Measurements from ENCODE around the gene UBXN11. TPM values are rescaled to one million over a fixed set of nuclear protein-coding genes. Genes with fewer than 3 reads are reported as not detected.

Gene UBXN11
- total and polyA plus RNA-seq, 2 donors (not counting 1 experiment from before 2014, with no cell fraction given), result 68.0 to 81.4 TPM

DNA sequence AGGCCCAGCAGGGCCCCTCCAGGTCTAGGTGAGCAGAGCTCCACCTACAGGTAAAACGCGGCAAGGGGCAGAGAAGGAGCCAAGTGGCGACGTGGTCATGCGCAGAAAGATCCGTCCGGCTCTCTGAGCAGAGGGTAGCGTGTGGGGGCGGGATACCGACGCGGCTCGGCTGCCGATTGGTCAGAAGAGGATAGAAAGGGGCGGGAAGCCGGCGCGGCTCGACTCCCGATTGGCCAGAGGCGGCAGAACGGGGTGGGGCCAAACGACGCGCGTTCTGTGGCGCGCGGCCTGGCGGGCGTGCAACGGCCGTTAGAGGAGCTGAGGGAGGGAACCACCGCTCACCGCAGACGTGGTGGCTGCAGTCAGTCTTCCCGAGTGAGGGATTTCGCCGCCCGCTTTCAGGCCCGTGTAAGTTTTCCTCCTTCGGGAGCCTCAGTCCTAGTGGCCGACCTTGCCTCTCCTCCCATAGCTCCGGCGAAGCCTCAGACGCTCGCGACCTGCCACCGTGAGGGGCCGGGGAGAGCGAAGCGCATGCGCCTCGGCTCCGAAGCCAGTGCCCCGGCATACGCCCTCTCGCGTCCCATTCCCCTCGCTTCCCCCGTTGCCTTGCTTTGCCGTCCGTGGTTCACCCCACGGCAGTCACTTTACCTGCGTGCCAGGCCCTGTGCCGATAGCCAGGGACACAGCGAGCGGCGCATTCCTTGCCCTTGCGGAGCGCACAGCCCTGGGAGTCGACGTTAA is 72.4 kb downstream of the UBXN11 start, which contains the start of gene CEP85:
Gene CEP85, plus strand, starts transcription at position 298 of the 741 bp plus-strand sequence. CDS start 5,584 bp downstream, outside the sequence.
- WGBS (ENCODE audit: insufficient coverage), result under 1% methylated on average over 73 of the region's 73 CpGs
- Histone ChIP-seq H3K9ac (ENCODE audit: low read length) (peak within 1 kb of the TSS; percentile 84), H3K4me2 (replicated peaks; ENCODE audit: low read depth, low read length, poor library complexity, severe bottlenecking) (peak within 1 kb of the TSS; percentile 94), H3K36me3 (replicated peaks in 1 of 2; ENCODE audit: control extremely low read depth in 1 of 2, control insufficient read depth in 1 of 2, extremely low read depth in 1 of 2, insufficient read depth in 2 of 2, low read length in 1 of 2) (no peaks in the 10 kb centered on the region), H3K27ac (ENCODE audit: low read length in 2 of 2) (peak within 1 kb of the TSS; percentile 59 to 86), H2AFZ (ENCODE audit: insufficient read depth, low read depth, low read length, poor library complexity, severe bottlenecking) (peak within 1 kb of the TSS; percentile 99), H3K4me1 (ENCODE audit: control insufficient read depth in 2 of 2, insufficient read depth in 2 of 2, low read length in 2 of 2) (peaks cover 11 to 16% of the 10 kb centered on the region in 2 donors), H3K4me3 (ENCODE audit: control extremely low read depth in 1 of 5, extremely low read depth in 1 of 5, insufficient read depth in 1 of 5, low read depth in 2 of 5, low read length in 4 of 5) (peak within 1 kb of the TSS; percentile 62 to 93 (median 81)), H3K9me3 (ENCODE audit: control extremely low read depth in 1 of 3, control insufficient read depth in 2 of 3, insufficient read depth in 1 of 3, low read length in 2 of 3) (no peaks in the 10 kb centered on the region), H3K79me2 (ENCODE audit: control insufficient read depth, insufficient read depth, low read length) (peaks cover 31% of the 10 kb centered on the region), H4K20me1 (ENCODE audit: control insufficient read depth, insufficient read depth, low read length, poor library complexity, severe bottlenecking) (no peaks in the 10 kb centered on the region), H3K27me3 (replicated peaks in 1 of 4; ENCODE audit: control extremely low read depth in 1 of 4, control insufficient read depth in 3 of 4, insufficient read depth in 4 of 4, low read length in 3 of 4) (no peaks in the 10 kb centered on the region)
- CTCF ChIA-PET, result interaction anchor here (0.6 to 5.8 kb wide), 41 partner anchors 9 to 203 kb away, joined by 3 to 43 read pairs (median 4); partner anchors contain the start of genes CD52, DHDDS, SH3BGRL3 and ZNF593
- POLR2A ChIA-PET, result interaction anchor here (0.6 to 2.9 kb wide), 7 partner anchors 45 to 237 kb away, joined by 3 to 17 read pairs (median 4); partner anchors contain the start of genes CD52 and ZNF593
- Mint-ChIP-seq H3K27me3 (no peaks in the 10 kb centered on the region), H3K9me3 (ENCODE audit: insufficient read depth) (no peaks in the 10 kb centered on the region), H3K27ac (peak within 1 kb of the TSS; percentile 95), H3K4me1 (peaks cover 27% of the 10 kb centered on the region), H3K4me3 (peak within 1 kb of the TSS; percentile 97)
- TF ChIP-seq EZH2 (IDR thresholded peaks at IDR 0.05; ENCODE audit: borderline replicate concordance, insufficient read depth, low read depth, low read length, poor library complexity, severe bottlenecking), result no peak
- TF ChIP-seq, protein P1, sequence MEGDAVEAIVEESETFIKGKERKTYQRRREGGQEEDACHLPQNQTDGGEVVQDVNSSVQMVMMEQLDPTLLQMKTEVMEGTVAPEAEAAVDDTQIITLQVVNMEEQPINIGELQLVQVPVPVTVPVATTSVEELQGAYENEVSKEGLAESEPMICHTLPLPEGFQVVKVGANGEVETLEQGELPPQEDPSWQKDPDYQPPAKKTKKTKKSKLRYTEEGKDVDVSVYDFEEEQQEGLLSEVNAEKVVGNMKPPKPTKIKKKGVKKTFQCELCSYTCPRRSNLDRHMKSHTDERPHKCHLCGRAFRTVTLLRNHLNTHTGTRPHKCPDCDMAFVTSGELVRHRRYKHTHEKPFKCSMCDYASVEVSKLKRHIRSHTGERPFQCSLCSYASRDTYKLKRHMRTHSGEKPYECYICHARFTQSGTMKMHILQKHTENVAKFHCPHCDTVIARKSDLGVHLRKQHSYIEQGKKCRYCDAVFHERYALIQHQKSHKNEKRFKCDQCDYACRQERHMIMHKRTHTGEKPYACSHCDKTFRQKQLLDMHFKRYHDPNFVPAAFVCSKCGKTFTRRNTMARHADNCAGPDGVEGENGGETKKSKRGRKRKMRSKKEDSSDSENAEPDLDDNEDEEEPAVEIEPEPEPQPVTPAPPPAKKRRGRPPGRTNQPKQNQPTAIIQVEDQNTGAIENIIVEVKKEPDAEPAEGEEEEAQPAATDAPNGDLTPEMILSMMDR (IDR thresholded peaks at IDR 0.05), result peak; percentile 90
- DNase-seq, result peak; percentile 100
- intact Hi-C loops (cut with micrococcal nuclease), result loop anchor here (1.0 to 5.0 kb wide), 9 partner anchors 41 to 198 kb away; partner anchors contain the start of genes DHDDS, PDIK1L and ZNF593
- peak; percentile 87 for ATAC-seq (ENCODE audit: low read depth)

Other genes starting within 250 kb of the UBXN11 start
- not detected in 2 replicates for gene TRIM63, start 239.0 kb downstream of the UBXN11 start, total RNA-seq
- gene TRIM63, start 239.0 kb downstream of the UBXN11 start, polyA plus RNA-seq, result 0.22 TPM in 1 of 2 replicates, not detected in the other
- 15.2 and 17.3 TPM in 2 replicates for gene PDIK1L, start 194.8 kb downstream of the UBXN11 start, total RNA-seq
- 1.3 and 2.0 TPM in 2 replicates for gene PDIK1L, start 194.8 kb downstream of the UBXN11 start, polyA plus RNA-seq
- not detected in 2 replicates for gene FAM110D, start 147.6 kb downstream of the UBXN11 start, total RNA-seq
- not detected in 2 replicates for gene FAM110D, start 147.6 kb downstream of the UBXN11 start, polyA plus RNA-seq
- gene C1orf232, start 137.7 kb downstream of the UBXN11 start, total RNA-seq, result not detected in 2 replicates
- not detected in 2 replicates for gene C1orf232, start 137.7 kb downstream of the UBXN11 start, polyA plus RNA-seq
- gene ZNF593, start 136.7 kb downstream of the UBXN11 start, total RNA-seq, result 10.7 and 13.5 TPM in 2 replicates
- 60.0 and 61.9 TPM in 2 replicates for gene ZNF593, start 136.7 kb downstream of the UBXN11 start, polyA plus RNA-seq
- not detected in 2 replicates for gene ZNF593OS, start 134.8 kb downstream of the UBXN11 start, total RNA-seq
- 0.09 TPM in 1 of 2 replicates, not detected in the other for gene ZNF593OS, start 134.8 kb downstream of the UBXN11 start, polyA plus RNA-seq
- 3.7 and 4.7 TPM in 2 replicates for gene CNKSR1, start 129.1 kb downstream of the UBXN11 start, total RNA-seq
- gene CNKSR1, start 129.1 kb downstream of the UBXN11 start, polyA plus RNA-seq, result 5.8 and 8.8 TPM in 2 replicates
- not detected in 2 replicates for gene CATSPER4, start 116.0 kb downstream of the UBXN11 start, total RNA-seq
- gene CATSPER4, start 116.0 kb downstream of the UBXN11 start, polyA plus RNA-seq, result not detected in 2 replicates
- gene CEP85, start 72.4 kb downstream of the UBXN11 start, total RNA-seq, result 16.2 and 16.9 TPM in 2 replicates
- 16.1 and 16.3 TPM in 2 replicates for gene CEP85, start 72.4 kb downstream of the UBXN11 start, polyA plus RNA-seq
- gene SH3BGRL3, start 26.6 kb downstream of the UBXN11 start, total RNA-seq, result 230 and 232 TPM in 2 replicates
- 86.7 and 150 TPM in 2 replicates for gene SH3BGRL3, start 26.6 kb downstream of the UBXN11 start, polyA plus RNA-seq
- gene CD52, start 11.3 kb upstream of the UBXN11 start, total RNA-seq, result 1,072 and 1,116 TPM in 2 replicates
- gene CD52, start 11.3 kb upstream of the UBXN11 start, polyA plus RNA-seq, result 1,095 and 1,597 TPM in 2 replicates
- gene CRYBG2, start 47.5 kb upstream of the UBXN11 start, total RNA-seq, result 1.8 and 3.3 TPM in 2 replicates
- 1.9 and 5.3 TPM in 2 replicates for gene CRYBG2, start 47.5 kb upstream of the UBXN11 start, polyA plus RNA-seq
- 0.67 TPM in 1 of 2 replicates, not detected in the other for gene ZNF683, start 66.1 kb upstream of the UBXN11 start, total RNA-seq
- gene ZNF683, start 66.1 kb upstream of the UBXN11 start, polyA plus RNA-seq, result 0.45 and 0.46 TPM in 2 replicates
- gene LIN28A, start 104.2 kb upstream of the UBXN11 start, total RNA-seq, result not detected in 2 replicates
- gene LIN28A, start 104.2 kb upstream of the UBXN11 start, polyA plus RNA-seq, result not detected in 2 replicates
- gene DHDDS, start 125.7 kb upstream of the UBXN11 start, total RNA-seq, result 54.2 and 61.7 TPM in 2 replicates
- gene DHDDS, start 125.7 kb upstream of the UBXN11 start, polyA plus RNA-seq, result 20.4 and 21.9 TPM in 2 replicates
- 445 and 457 TPM in 2 replicates for gene HMGN2, start 165.8 kb upstream of the UBXN11 start, total RNA-seq
- 326 and 377 TPM in 2 replicates for gene HMGN2, start 165.8 kb upstream of the UBXN11 start, polyA plus RNA-seq
- gene RPS6KA1, start 223.1 kb upstream of the UBXN11 start, total RNA-seq, result 99.9 and 109 TPM in 2 replicates
- gene RPS6KA1, start 223.1 kb upstream of the UBXN11 start, polyA plus RNA-seq, result 57.9 and 72.0 TPM in 2 replicates